PC-3 (cell line): ENCODE data around the gene ELAVL3. TPM values are rescaled to one million over a fixed set of nuclear protein-coding genes. Genes with fewer than 3 reads are reported as not detected.

Experiments
- ATAC-seq: fragments of 200-7000 bp; cut with Tn5 transposase; 2 replicates; pipeline ENCODE4 v1.9.1; 2020; ENCODE audit warnings: mild to moderate bottlenecking, moderate library complexity
- BruUV-seq: library from RNA; stranded (reverse); fragments of 400-500 nt; replicated peaks from 2 replicates; lab custom pipeline; 2021; lab: Mats Ljungman, UMichigan
- CTCF ChIA-PET: fragments of 300-600 bp; sonication (Branson Sonifier 250); formaldehyde crosslinking; loops from one replicate; lab custom pipeline; 2022; ENCODE audit warnings: antibody characterized with exemption; lab: Charles Lee
- POLR2A ChIA-PET: fragments of 300-600 bp; sonication (Branson Sonifier 250); formaldehyde crosslinking; loops from one replicate; lab custom pipeline; 2022; ENCODE audit warnings: antibody characterized with exemption; ENCODE audit not compliant: unreplicated experiment; lab: Charles Lee
- DNase-seq: peaks from one replicate; pipeline ENCODE4 v3.0.0-alpha.2; 2015
- H2AFZ ChIP-seq: fragments of 300-600 bp; sonication (generic); 2 replicates; pipeline ENCODE4 v1.6.0; 2016; ENCODE audit warnings: antibody characterized with exemption, low read length
- H3F3A ChIP-seq: fragments of 300-600 bp; sonication (generic); one replicate; pipeline ENCODE4 v1.6.0; 2017; ENCODE audit warnings: antibody characterized with exemption, low read length, control low read depth, mild to moderate bottlenecking; ENCODE audit not compliant: unreplicated experiment
- H3K27ac ChIP-seq: fragments of 300-600 bp; sonication (generic); 2 replicates; pipeline ENCODE4 v1.5.1; 2016; ENCODE audit warnings: mild to moderate bottlenecking, low read length
- H3K27me3 ChIP-seq: fragments of 300-600 bp; sonication (generic); 2 replicates; pipeline ENCODE4 v1.6.1; 2016; ENCODE audit warnings: low read length, mixed read lengths
- H3K36me3 ChIP-seq: fragments of 300-600 bp; sonication (generic); 2 replicates; pipeline ENCODE4 v1.6.1; 2016; ENCODE audit warnings: low read depth, mixed run types, low read length, mixed read lengths
- H3K4me1 ChIP-seq: fragments of 300-600 bp; sonication (generic); 2 replicates; pipeline ENCODE4 v1.5.1; 2016; ENCODE audit warnings: low read length; ENCODE audit not compliant: insufficient read depth
- H3K4me2 ChIP-seq: fragments of 300-600 bp; sonication (generic); 2 replicates; pipeline ENCODE4 v1.6.0; 2016; ENCODE audit warnings: low read length
- H3K4me3 ChIP-seq: fragments of 300-600 bp; sonication (generic); 2 replicates; pipeline ENCODE4 v1.5.1; 2016; ENCODE audit warnings: mild to moderate bottlenecking, low read length, mixed read lengths
- H3K79me2 ChIP-seq: fragments of 300-600 bp; sonication (generic); 2 replicates; pipeline ENCODE4 v1.6.1; 2017; ENCODE audit warnings: low read length, mixed read lengths
- H3K9ac ChIP-seq: fragments of 300-600 bp; sonication (generic); 2 replicates; pipeline ENCODE4 v1.6.0; 2016; ENCODE audit warnings: mild to moderate bottlenecking, low read length
- H3K9me2 ChIP-seq: fragments of 300-600 bp; sonication (generic); replicated peaks from 2 replicates; pipeline ENCODE4 v1.6.1; 2016; ENCODE audit warnings: mixed run types, low read length, mixed read lengths
- H3K9me3 ChIP-seq: fragments of 300-600 bp; sonication (generic); 2 replicates; pipeline ENCODE4 v1.6.1; 2016; ENCODE audit warnings: low read length, mixed read lengths
- H4K20me1 ChIP-seq: fragments of 300-600 bp; sonication (generic); 2 replicates; pipeline ENCODE4 v1.6.1; 2016; ENCODE audit warnings: low read length, mixed read lengths
- EZH2 ChIP-seq: fragments of 300-600 bp; sonication (generic); IDR thresholded peaks from one replicate; pipeline ENCODE4 v1.6.1; 2017; ENCODE audit warnings: antibody characterized with exemption, mild to moderate bottlenecking, low read length; ENCODE audit not compliant: unreplicated experiment
- EZH2phosphoT487 ChIP-seq: fragments of 300-600 bp; sonication (generic); IDR thresholded peaks from 2 replicates; pipeline ENCODE4 v1.6.1; 2018; ENCODE audit warnings: mild to moderate bottlenecking, antibody characterized with exemption, low read length, borderline replicate concordance
- intact Hi-C: fragments of 100-400 bp; cut with micrococcal nuclease; formaldehyde crosslinking; loops from 2 replicates; pipeline ENCODE4 v1.9.0; 2023
- total RNA-seq: library from RNA; depleted of rRNA; stranded (reverse); fragments of >200 nt; gene quantifications from 2 replicates; pipeline ENCODE4 v1.2.3, GENCODE V29; 2014
- TF ChIP-seq, protein P1 (sequence below): fragments of 300-600 bp; sonication (generic); conservative IDR thresholded peaks from 2 replicates; pipeline ENCODE4 v1.5.1; 2017; ENCODE audit warnings: antibody characterized with exemption, low read depth, mild to moderate bottlenecking, low read length

The ELAVL3 gene
- total RNA-seq, 1 experiment from 2014 or later, result not detected

GRCh38 chr19:11446271-11446651 lies 34.6 kb downstream of the ELAVL3 start:
- H3K27me3 ChIP-seq, result no peaks in the 10 kb centered on the region
- H3K9me3 ChIP-seq, result no peaks in the 10 kb centered on the region
- peaks cover 10% of the 10 kb centered on the region; the same call in 1 of the 2 replicates for H3K79me2 ChIP-seq
- no peaks in the 10 kb centered on the region for H4K20me1 ChIP-seq
- H3K4me3 ChIP-seq, result no peak overlapping the region
- H3F3A ChIP-seq, result no peaks in the 10 kb centered on the region
- DNase-seq (no peak), ATAC-seq (no peak)
- POLR2A ChIA-PET, result no interaction called here
- no TSS peak for BruUV-seq
- no peaks in the 10 kb centered on the region for H3K4me1 ChIP-seq
- H2AFZ ChIP-seq, result no peak overlapping the region
- peaks cover 52% of the 10 kb centered on the region for H3K36me3 ChIP-seq
- intact Hi-C loops, result no loop called here
- CTCF ChIA-PET, result no interaction called here
- H3K9me2 ChIP-seq, result no peaks in the 10 kb centered on the region
- no peak overlapping the region for H3K4me2 ChIP-seq
- TF ChIP-seq, protein P1, sequence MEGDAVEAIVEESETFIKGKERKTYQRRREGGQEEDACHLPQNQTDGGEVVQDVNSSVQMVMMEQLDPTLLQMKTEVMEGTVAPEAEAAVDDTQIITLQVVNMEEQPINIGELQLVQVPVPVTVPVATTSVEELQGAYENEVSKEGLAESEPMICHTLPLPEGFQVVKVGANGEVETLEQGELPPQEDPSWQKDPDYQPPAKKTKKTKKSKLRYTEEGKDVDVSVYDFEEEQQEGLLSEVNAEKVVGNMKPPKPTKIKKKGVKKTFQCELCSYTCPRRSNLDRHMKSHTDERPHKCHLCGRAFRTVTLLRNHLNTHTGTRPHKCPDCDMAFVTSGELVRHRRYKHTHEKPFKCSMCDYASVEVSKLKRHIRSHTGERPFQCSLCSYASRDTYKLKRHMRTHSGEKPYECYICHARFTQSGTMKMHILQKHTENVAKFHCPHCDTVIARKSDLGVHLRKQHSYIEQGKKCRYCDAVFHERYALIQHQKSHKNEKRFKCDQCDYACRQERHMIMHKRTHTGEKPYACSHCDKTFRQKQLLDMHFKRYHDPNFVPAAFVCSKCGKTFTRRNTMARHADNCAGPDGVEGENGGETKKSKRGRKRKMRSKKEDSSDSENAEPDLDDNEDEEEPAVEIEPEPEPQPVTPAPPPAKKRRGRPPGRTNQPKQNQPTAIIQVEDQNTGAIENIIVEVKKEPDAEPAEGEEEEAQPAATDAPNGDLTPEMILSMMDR, result no peak
- TF ChIP-seq EZH2phosphoT487 (no peak), EZH2 (no peak)
- no peak overlapping the region for H3K9ac ChIP-seq
- no peak overlapping the region for H3K27ac ChIP-seq

GRCh38 chr19:11445141-11445540 lies 35.7 kb downstream of the ELAVL3 start:
- POLR2A ChIA-PET, result no interaction called here
- intact Hi-C loops, result no loop called here
- no peak overlapping the region for H3K27ac ChIP-seq

GRCh38 chr19:11444059-11444458 lies 36.8 kb downstream of the ELAVL3 start:
- H3K27ac ChIP-seq, result no peak overlapping the region
- no peaks in the 10 kb centered on the region for H3K4me1 ChIP-seq
- no peak overlapping the region for H3K9ac ChIP-seq
- no peaks in the 10 kb centered on the region for H4K20me1 ChIP-seq
- ATAC-seq (no peak), DNase-seq (no peak)
- peaks cover 54% of the 10 kb centered on the region for H3K36me3 ChIP-seq
- H3K4me3 ChIP-seq, result no peak overlapping the region
- intact Hi-C loops, result no loop called here
- H3F3A ChIP-seq, result no peaks in the 10 kb centered on the region
- no peaks in the 10 kb centered on the region for H3K9me3 ChIP-seq
- POLR2A ChIA-PET, result no interaction called here
- CTCF ChIA-PET, result no interaction called here
- H3K79me2 ChIP-seq, result peaks cover 17% of the 10 kb centered on the region; the same call in 1 of the 2 replicates
- BruUV-seq, result no TSS peak
- H2AFZ ChIP-seq, result no peak overlapping the region
- TF ChIP-seq EZH2phosphoT487 (no peak), EZH2 (no peak)
- TF ChIP-seq, protein P1, result no peak
- no peaks in the 10 kb centered on the region for H3K27me3 ChIP-seq
- no peaks in the 10 kb centered on the region for H3K9me2 ChIP-seq
- no peak overlapping the region for H3K4me2 ChIP-seq

More at GRCh38 chr19:11445141-11445540, 35.7 kb downstream of the ELAVL3 start:
- no peak overlapping the region for H3K4me2 ChIP-seq
- no peak overlapping the region for H3K9ac ChIP-seq
- H3K27me3 ChIP-seq, result no peaks in the 10 kb centered on the region
- no peaks in the 10 kb centered on the region for H3K9me2 ChIP-seq
- no peaks in the 10 kb centered on the region for H3K4me1 ChIP-seq
- no peak overlapping the region for H2AFZ ChIP-seq
- TF ChIP-seq EZH2 (no peak), EZH2phosphoT487 (no peak)
- TF ChIP-seq, protein P1, result no peak
- peaks cover 17% of the 10 kb centered on the region; the same call in 1 of the 2 replicates for H3K79me2 ChIP-seq
- H3K4me3 ChIP-seq, result no peak overlapping the region
- H4K20me1 ChIP-seq, result no peaks in the 10 kb centered on the region
- no peaks in the 10 kb centered on the region for H3F3A ChIP-seq
- no peak for ATAC-seq
- BruUV-seq, result no TSS peak
- no peaks in the 10 kb centered on the region for H3K9me3 ChIP-seq
- CTCF ChIA-PET, result no interaction called here
- no peak for DNase-seq
- peaks cover 58% of the 10 kb centered on the region for H3K36me3 ChIP-seq
